H1 (cell line): ENCODE measurements around the gene CCDC88C. TPM values are rescaled to one million over a fixed set of nuclear protein-coding genes. Genes with fewer than 3 reads are reported as not detected.

Experiments
- CTCF ChIA-PET: fragments of 300-600 bp; sonication (Branson Sonifier 250); formaldehyde crosslinking; loops from one replicate; lab custom pipeline; 2021; ENCODE audit not compliant: partially characterized antibody; lab: Charles Lee
- POLR2A ChIA-PET: fragments of 300-600 bp; sonication (Branson Sonifier 250); formaldehyde crosslinking; loops from one replicate; lab custom pipeline; 2021; ENCODE audit warnings: inconsistent platforms; ENCODE audit not compliant: partially characterized antibody; lab: Charles Lee
- DNase-seq, 2 experiments: peaks; one replicate each; pipeline versions ENCODE4 v3.0.0 to v3.0.0-alpha.2; 2010 to 2022; ENCODE audit warnings: low spot score in 2 of 2, low read depth in 1 of 2, mixed read lengths in 1 of 2
- FAIRE-seq: peaks from 2 replicates; lab custom pipeline; 2011; peaks lifted over from hg19 to GRCh38; lab: Jason Lieb, UNC
- H2AFZ ChIP-seq: 2 replicates; pipeline ENCODE4 v1.8.1; 2012; ENCODE audit warnings: low read length, inconsistent platforms
- H2AK5ac ChIP-seq: 2 replicates; pipeline ENCODE4 v1.6.1; 2013; ENCODE audit warnings: low read depth, low read length
- H2BK120ac ChIP-seq: replicated peaks from 2 replicates; pipeline ENCODE3; 2013; ENCODE audit warnings: low read depth, low read length, inconsistent platforms
- H2BK12ac ChIP-seq: 2 replicates; pipeline ENCODE4 v1.6.1; 2013; ENCODE audit warnings: low read depth, low read length
- H2BK15ac ChIP-seq: 2 replicates; pipeline ENCODE4 v1.6.1; 2013; ENCODE audit warnings: low read length
- H2BK20ac ChIP-seq: 2 replicates; pipeline ENCODE4 v1.6.1; 2013; ENCODE audit warnings: low read length
- H2BK5ac ChIP-seq: 2 replicates; pipeline ENCODE4 v1.6.1; 2013; ENCODE audit warnings: low read depth, low read length
- H3K14ac ChIP-seq: 2 replicates; pipeline ENCODE4 v1.6.1; 2013; ENCODE audit warnings: inconsistent platforms; ENCODE audit not compliant: insufficient read length
- H3K18ac ChIP-seq: 2 replicates; pipeline ENCODE4 v1.6.1; 2013; ENCODE audit warnings: low read length; ENCODE audit errors: extremely low read depth
- H3K23ac ChIP-seq: 2 replicates; pipeline ENCODE4 v1.6.1; 2013; ENCODE audit warnings: inconsistent platforms; ENCODE audit not compliant: insufficient read length
- H3K23me2 ChIP-seq: 2 replicates; pipeline ENCODE4 v1.6.1; 2013; ENCODE audit warnings: low read depth, low read length
- H3K27ac ChIP-seq: 2 replicates; pipeline ENCODE4 v1.6.1; 2011; ENCODE audit warnings: low read depth, low read length, inconsistent platforms
- H3K27me3 ChIP-seq, 4 experiments: replicated peaks in 1 of 4; 1 replicate in 1 of 4; 2 replicates in 3 of 4; pipeline versions ENCODE4 v1.6.1 to v1.8.1; 2011 to 2013; ENCODE audit warnings: low read length in 3 of 4, mild to moderate bottlenecking in 3 of 4, inconsistent platforms in 2 of 4, mixed read lengths in 2 of 4, moderate library complexity in 1 of 4; ENCODE audit not compliant: control insufficient read depth in 3 of 4, insufficient read depth in 3 of 4; ENCODE audit errors: extremely low read depth in 1 of 4
- H3K36me3 ChIP-seq, 4 experiments: 2 replicates each; pipeline versions ENCODE4 v1.6.1 to v1.8.1; 2011 to 2013; ENCODE audit warnings: mild to moderate bottlenecking in 4 of 4, low read length in 3 of 4, moderate library complexity in 2 of 4, control low read depth in 1 of 4, inconsistent platforms in 1 of 4; ENCODE audit not compliant: insufficient read depth in 4 of 4, control insufficient read depth in 2 of 4
- H3K4ac ChIP-seq: replicated peaks from 2 replicates; pipeline ENCODE3; 2013; ENCODE audit warnings: low read length, low read depth, mixed read lengths, inconsistent platforms; ENCODE audit not compliant: insufficient read length
- H3K4me1 ChIP-seq, 4 experiments: replicated peaks in 1 of 4; 1 replicate in 1 of 4; 2 replicates in 3 of 4; pipeline versions ENCODE4 v1.6.1 to v1.8.1; 2011 to 2013; ENCODE audit warnings: low read length in 3 of 4, inconsistent platforms in 2 of 4, mixed read lengths in 1 of 4; ENCODE audit not compliant: insufficient read depth in 4 of 4, control insufficient read depth in 3 of 4
- H3K4me2 ChIP-seq, 2 experiments: 2 replicates each; pipeline versions ENCODE4 v1.6.1 to v1.8.1; 2011 to 2013; ENCODE audit warnings: low read depth in 2 of 2, low read length in 2 of 2, control low read depth in 1 of 2, inconsistent platforms in 1 of 2, mild to moderate bottlenecking in 1 of 2; ENCODE audit not compliant: insufficient read depth in 1 of 2
- H3K4me3 ChIP-seq, 4 experiments: fragments of 200-600, 300-600 bp in 1 of 4; sonication (generic), shearing (Covaris generic), sonication (Bioruptor Twin) in 1 of 4; 2 replicates each; pipeline versions ENCODE4 v1.5.1 to v1.8.1; 2011 to 2016; ENCODE audit warnings: low read length in 4 of 4, low read depth in 3 of 4, control low read depth in 2 of 4, inconsistent platforms in 2 of 4, mild to moderate bottlenecking in 2 of 4, mixed read lengths in 1 of 4, moderate library complexity in 1 of 4; ENCODE audit not compliant: insufficient read depth in 2 of 4; ENCODE audit errors: extremely low read depth in 1 of 4
- H3K56ac ChIP-seq: replicated peaks from 2 replicates; pipeline ENCODE3; 2013; ENCODE audit warnings: low read depth, mild to moderate bottlenecking, mixed read lengths, low read length, inconsistent platforms; ENCODE audit not compliant: insufficient read length
- H3K79me1 ChIP-seq: 2 replicates; pipeline ENCODE4 v1.6.1; 2013; ENCODE audit warnings: low read depth, low read length, control low read depth
- H3K79me2 ChIP-seq, 2 experiments: 2 replicates each; pipeline versions ENCODE4 v1.6.1 to v1.8.1; 2012 to 2013; ENCODE audit warnings: low read length in 2 of 2, mild to moderate bottlenecking in 2 of 2, inconsistent platforms in 1 of 2; ENCODE audit not compliant: insufficient read depth in 2 of 2, control insufficient read depth in 1 of 2
- H3K9ac ChIP-seq, 4 experiments: replicated peaks in 1 of 4; 1 replicate in 1 of 4; 2 replicates in 3 of 4; pipeline versions ENCODE4 v1.6.1 to v1.8.1; 2011 to 2013; ENCODE audit warnings: low read depth in 3 of 4, low read length in 3 of 4, control low read depth in 2 of 4, mild to moderate bottlenecking in 2 of 4, moderate library complexity in 2 of 4, inconsistent platforms in 1 of 4; ENCODE audit errors: extremely low read depth in 1 of 4
- H3K9me3 ChIP-seq, 2 experiments: 2 replicates each; pipeline versions ENCODE4 v1.6.1 to v1.8.1; 2012 to 2013; ENCODE audit warnings: mild to moderate bottlenecking in 2 of 2, moderate library complexity in 2 of 2, control low read depth in 1 of 2, inconsistent platforms in 1 of 2, low read depth in 1 of 2, low read length in 1 of 2, mixed read lengths in 1 of 2; ENCODE audit not compliant: insufficient read depth in 2 of 2
- H4K20me1 ChIP-seq, 2 experiments: replicated peaks in 1 of 2; 2 replicates each; pipeline versions ENCODE3 to v1.8.1; 2011 to 2013; ENCODE audit warnings: inconsistent platforms in 2 of 2, low read length in 2 of 2, mild to moderate bottlenecking in 1 of 2; ENCODE audit not compliant: insufficient read depth in 2 of 2, control insufficient read depth in 1 of 2
- H4K5ac ChIP-seq: 2 replicates; pipeline ENCODE4 v1.6.1; 2013; ENCODE audit warnings: low read length, low read depth, mixed read lengths, inconsistent platforms; ENCODE audit not compliant: insufficient read length
- H4K8ac ChIP-seq: 2 replicates; pipeline ENCODE4 v1.8.0; 2013; ENCODE audit warnings: mild to moderate bottlenecking, moderate library complexity, low read length, inconsistent platforms; ENCODE audit not compliant: insufficient read depth; ENCODE audit errors: extremely low read depth
- H4K91ac ChIP-seq: replicated peaks from 2 replicates; pipeline ENCODE3; 2013; ENCODE audit warnings: low read length, mixed read lengths, inconsistent platforms; ENCODE audit not compliant: insufficient read length
- CBX5 ChIP-seq: fragments of 300-800, 300-1000 bp; sonication (generic); IDR thresholded peaks from 2 replicates; pipeline ENCODE4 v1.7.1; 2016; ENCODE audit warnings: antibody characterized with exemption, low read length, low read depth
- CREB1 ChIP-seq: IDR thresholded peaks from 2 replicates; pipeline ENCODE4 v1.6.1; 2012; ENCODE audit warnings: inconsistent platforms
- CTCF ChIP-seq, 3 experiments: IDR thresholded peaks; 1 replicate in 2 of 3; 2 replicates in 1 of 3; pipeline versions ENCODE4 v1.5.1 to v1.6.1; 2011; ENCODE audit warnings: low read length in 3 of 3, mild to moderate bottlenecking in 3 of 3, inconsistent platforms in 2 of 3, low read depth in 1 of 3, moderate library complexity in 1 of 3; ENCODE audit not compliant: insufficient read depth in 1 of 3; ENCODE audit errors: control extremely low read depth in 1 of 3
- EP300 ChIP-seq, 2 experiments: IDR thresholded peaks; 1 replicate in 1 of 2; 2 replicates in 1 of 2; pipeline ENCODE4 v1.6.1; 2011 to 2012; ENCODE audit warnings: low read depth in 2 of 2, low read length in 2 of 2, mild to moderate bottlenecking in 2 of 2, borderline replicate concordance in 1 of 2, inconsistent platforms in 1 of 2, moderate library complexity in 1 of 2
- FOSL1 ChIP-seq: IDR thresholded peaks from 2 replicates; pipeline ENCODE4 v1.6.1; 2011; ENCODE audit warnings: mild to moderate bottlenecking, low read depth, low read length, moderate library complexity; ENCODE audit not compliant: insufficient read depth
- KDM4A ChIP-seq: IDR thresholded peaks from one replicate; pipeline ENCODE4 v1.7.1; 2012; ENCODE audit warnings: low read depth, mild to moderate bottlenecking, moderate library complexity, low read length, inconsistent platforms; ENCODE audit not compliant: severe bottlenecking
- POLR2A ChIP-seq, 2 experiments: IDR thresholded peaks; 1 replicate in 1 of 2; 2 replicates in 1 of 2; pipeline ENCODE4 v1.6.1; 2011; ENCODE audit warnings: low read depth in 2 of 2, low read length in 2 of 2, mild to moderate bottlenecking in 2 of 2; ENCODE audit errors: control extremely low read depth in 1 of 2
- RAD21 ChIP-seq, 2 experiments: IDR thresholded peaks in 1 of 2; conservative IDR thresholded peaks in 1 of 2; 2 replicates each; pipeline ENCODE4 v1.6.1; 2011; ENCODE audit warnings: low read depth in 2 of 2, low read length in 2 of 2, improper control_type of control experiment in 1 of 2, inconsistent platforms in 1 of 2, mild to moderate bottlenecking in 1 of 2, moderate library complexity in 1 of 2
- SAP30 ChIP-seq: fragments of 300-600 bp; sonication (generic); IDR thresholded peaks from 2 replicates; pipeline ENCODE4 v1.7.1; 2012; ENCODE audit warnings: low read length, moderate library complexity, mild to moderate bottlenecking, inconsistent platforms; ENCODE audit not compliant: insufficient read depth, insufficient replicate concordance
- TAF7 ChIP-seq: optimal IDR thresholded peaks from 2 replicates; pipeline ENCODE3; 2011; ENCODE audit warnings: low read depth, mild to moderate bottlenecking, inconsistent platforms, low read length, moderate library complexity, borderline replicate concordance
- WGBS, 2 experiments: shearing (Covaris generic) in 1 of 2; methylation state at CpG; one replicate each; pipeline versions ENCODE4 v1.1.6 to v1.1.7; 2013 to 2015; ENCODE audit warnings: low lambda C conversion rate in 2 of 2, mixed read lengths in 2 of 2, inconsistent platforms in 1 of 2, low coverage in 1 of 2, missing lambda C conversion rate in 1 of 2; ENCODE audit not compliant: insufficient replicate concordance in 2 of 2, insufficient coverage in 1 of 2, insufficient read length in 1 of 2; ENCODE audit errors: extremely low coverage in 1 of 2, missing lambda C conversion rate in 1 of 2; 5-methylcytosine and 5-hydroxymethylcytosine counted together
- polyA plus RNA-seq, 7 experiments: library from polyadenylated mRNA; depleted of rRNA in 3 of 7; stranded (reverse) in 5 of 7; unstranded in 2 of 7; fragments of >200 nt in 5 of 7; fragments of 200-250 nt in 2 of 7; gene quantifications; 1 replicate in 5 of 7; 2 replicates in 1 of 7; 4 replicates in 1 of 7; pipeline versions ENCODE4 v1.2.1 to v1.2.3, GENCODE V29; 2011 to 2013; ENCODE audit warnings: missing spikeins in 2 of 7, mixed read lengths in 2 of 7
- total RNA-seq: library from RNA; stranded (reverse); fragmentation: NEBNext Ultra II Directional; extraction: Animal tissue kit (Norgen Biotek cat#: 25700); gene quantifications from 2 replicates; pipeline ENCODE4 v1.2.1, GENCODE V29; 2021

Gene CCDC88C
- total and polyA plus RNA-seq, 2 of the 8 experiments (the other 6 are each of a cell fraction or from before 2014, with no cell fraction given), result 10.3 to 57.7 TPM

DNA sequence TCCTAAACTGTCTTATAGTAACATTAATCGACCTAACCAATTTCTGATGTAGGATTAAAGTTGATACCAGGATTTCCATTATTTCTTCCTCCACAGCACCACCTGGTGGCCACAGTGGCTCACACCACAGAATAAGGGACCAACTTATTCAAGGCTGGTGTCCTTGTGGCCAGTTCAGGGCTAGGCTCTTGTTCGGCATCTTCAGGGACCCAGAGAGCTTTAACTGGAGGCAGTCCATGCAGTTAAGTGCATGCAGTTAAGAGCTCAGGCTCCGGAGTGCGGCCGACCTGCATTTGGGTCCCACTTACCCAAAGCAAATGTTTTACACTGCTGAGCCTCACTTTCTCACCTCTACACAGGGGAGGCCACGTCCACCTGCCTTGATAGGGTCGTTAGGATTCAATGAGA is 131.1 kb downstream of the CCDC88C start:
- FAIRE-seq (peak; percentile 99), DNase-seq (peak; percentile 65 to 89)
- H2AK5ac ChIP-seq, result no peak overlapping the region
- H4K91ac ChIP-seq, result no peak overlapping the region
- 74% methylated on average over 7 of the region's 7 CpGs; no CpG with 5 or more reads in 1 of the 2 experiments for WGBS, 2 experiments
- no peak overlapping the region for H2BK20ac ChIP-seq
- no peaks in the 10 kb centered on the region for H3K9me3 ChIP-seq
- no peak overlapping the region; the same call in 1 of the 2 replicates for H4K8ac ChIP-seq
- no peak overlapping the region for H2BK15ac ChIP-seq
- H3K14ac ChIP-seq, result no peak overlapping the region
- no peak overlapping the region for H4K5ac ChIP-seq
- no peak overlapping the region for H3K23ac ChIP-seq
- H3K27ac ChIP-seq, result no peak overlapping the region
- no peak overlapping the region for H3K56ac ChIP-seq
- H3K9ac ChIP-seq, result no peak overlapping the region
- H3K36me3 ChIP-seq, result peaks cover 11 to 59% (median 42%) of the 10 kb centered on the region in 4 experiments
- H3K18ac ChIP-seq, result no peak overlapping the region
- no peak overlapping the region for H2BK120ac ChIP-seq
- H3K23me2 ChIP-seq, result no peaks in the 10 kb centered on the region
- no peaks in the 10 kb centered on the region for H3K27me3 ChIP-seq
- POLR2A ChIA-PET, result interaction anchor here (0.6 to 1.0 kb wide), 3 partner anchors 38 to 173 kb away, joined by 3 read pairs; no protein-coding TSS in a partner anchor
- no peaks in the 10 kb centered on the region for H3K4me1 ChIP-seq
- no peaks in the 10 kb centered on the region for H3K79me1 ChIP-seq
- peaks cover 1 to 3% of the 10 kb centered on the region in 2 experiments for H4K20me1 ChIP-seq
- no peak overlapping the region for H3K4me2 ChIP-seq
- no peaks in the 10 kb centered on the region for H3K79me2 ChIP-seq
- H3K4me3 ChIP-seq, result no peak overlapping the region
- CTCF ChIA-PET, result interaction anchor here (0.6 to 7.5 kb wide), 32 partner anchors 8 to 1161 kb away, joined by 3 to 84 read pairs (median 5); partner anchors contain the start of gene GPR68
- no peak overlapping the region for H2BK5ac ChIP-seq
- H2BK12ac ChIP-seq, result no peak overlapping the region
- no peak overlapping the region for H2AFZ ChIP-seq
- H3K4ac ChIP-seq, result no peak overlapping the region
- TF ChIP-seq POLR2A (IDR thresholded peaks at IDR 0.05; ENCODE audit: control extremely low read depth in 1 of 2, low read depth in 2 of 2, low read length in 2 of 2), result no peak
- peak; percentile 65 to 97 (median 96) for TF ChIP-seq CTCF (IDR thresholded peaks at IDR 0.05; ENCODE audit: control extremely low read depth in 1 of 3, insufficient read depth in 1 of 3, low read depth in 1 of 3, low read length in 3 of 3)
- no peak for TF ChIP-seq SAP30
- no peak for TF ChIP-seq CBX5
- no peak for TF ChIP-seq FOSL1
- no peak for TF ChIP-seq KDM4A
- peak; percentile 72 to 81 for TF ChIP-seq RAD21 (IDR thresholded peaks at IDR 0.05 in 1 of 2, conservative IDR thresholded peaks at IDR 0.05 in 1 of 2; ENCODE audit: low read depth in 2 of 2, low read length in 2 of 2)
- no peak for TF ChIP-seq CREB1
- peak; percentile 83 for TF ChIP-seq TAF7
- TF ChIP-seq EP300 (IDR thresholded peaks at IDR 0.05; ENCODE audit: borderline replicate concordance in 1 of 2, low read depth in 2 of 2, low read length in 2 of 2), result no peak
